Coronary artery (tissue), 2 donors: ENCODE measurements around the gene PRF1.
A peak's percentile ranks its signal among the peaks of the same experiment; 100 is the strongest.
"Not testable (repeated sequence)": the region's sequence is repeated elsewhere in the genome, so short reads cannot be mapped to it uniquely, and the experiment has no call there.

Experiments
- DNase-seq: peaks from one replicate; pipeline ENCODE4 v3.0.0-alpha.2; 2017; ENCODE audit warnings: low spot score
- H3K27ac ChIP-seq, 2 donors: fragments of 200-600 bp; sonication (generic); one replicate each; pipeline ENCODE4 v1.5.1; 2016 to 2019
- H3K4me3 ChIP-seq: fragments of 200-600 bp; sonication (generic); 2 replicates; pipeline ENCODE4 v1.5.1; 2016; ENCODE audit warnings: mild to moderate bottlenecking, moderate library complexity
- CTCF ChIP-seq: fragments of 200-600 bp; sonication (generic); IDR thresholded peaks from one replicate; pipeline ENCODE4 v1.5.1; 2019; ENCODE audit warnings: antibody characterized with exemption

Gene PRF1

GRCh38 chr10:70585578-70586169 lies 16.9 kb downstream of the PRF1 start:
- TF ChIP-seq CTCF = no peak
- Histone ChIP-seq H3K27ac (no peak overlapping the region), H3K4me3 (no peak overlapping the region)
- no peak for DNase-seq

GRCh38 chr10:70584909-70585544 lies 17.5 kb downstream of the PRF1 start:
- H3K27ac ChIP-seq = no peak overlapping the region
- no peak for DNase-seq
- no peak for TF ChIP-seq CTCF
- H3K4me3 ChIP-seq = no peak overlapping the region

- H3K27ac ChIP-seq = no peak overlapping the region
- DNase-seq = no peak
- H3K4me3 ChIP-seq = no peak overlapping the region
- no peak for TF ChIP-seq CTCF
Observed at GRCh38 chr10:70584366-70584765, 18.2 kb downstream of the PRF1 start.

- H3K4me3 ChIP-seq = no peak overlapping the region
- H3K27ac ChIP-seq = no peak overlapping the region
- no peak for DNase-seq
- no peak for TF ChIP-seq CTCF
Observed at GRCh38 chr10:70583669-70584037, 18.9 kb downstream of the PRF1 start.

GRCh38 chr10:70582793-70583668 lies 19.5 kb downstream of the PRF1 start:
- Histone ChIP-seq H3K27ac (no peak overlapping the region), H3K4me3 (no peak overlapping the region)
- peak; percentile 46 for DNase-seq
- no peak for TF ChIP-seq CTCF

GRCh38 chr10:70581176-70581575 lies 21.4 kb downstream of the PRF1 start:
- DNase-seq, H3K27ac ChIP-seq, H3K4me3 ChIP-seq: not testable (repeated sequence)

- Histone ChIP-seq H3K4me3 (no peak overlapping the region), H3K27ac (no peak overlapping the region)
- TF ChIP-seq CTCF = no peak
- DNase-seq = no peak
Observed at GRCh38 chr10:70579234-70580002, 23.1 kb downstream of the PRF1 start.
